Glutamatergic neuron (in vitro differentiated cells): ENCODE measurements around the gene GNAI1. TPM values are rescaled to one million over a fixed set of nuclear protein-coding genes. Genes with fewer than 3 reads are reported as not detected.

Experiments
- DNase-seq: peaks from one replicate; pipeline ENCODE4 v3.0.0; 2022
- H3K27ac Mint-ChIP-seq: one replicate; pipeline ENCODE4 v1.8.0; 2020; ENCODE audit warnings: mild to moderate bottlenecking, mixed read lengths, inconsistent platforms; ENCODE audit not compliant: unreplicated experiment
- H3K27me3 Mint-ChIP-seq: one replicate; pipeline ENCODE4 v1.8.0; 2020; ENCODE audit warnings: mild to moderate bottlenecking, moderate library complexity, mixed read lengths, inconsistent platforms; ENCODE audit not compliant: unreplicated experiment
- H3K36me3 Mint-ChIP-seq: one replicate; pipeline ENCODE4 v1.8.0; 2020; ENCODE audit warnings: mild to moderate bottlenecking, mixed read lengths, inconsistent platforms; ENCODE audit not compliant: unreplicated experiment
- H3K4me1 Mint-ChIP-seq: one replicate; pipeline ENCODE4 v1.8.0; 2020; ENCODE audit warnings: mild to moderate bottlenecking, low read depth, mixed read lengths, inconsistent platforms; ENCODE audit not compliant: unreplicated experiment
- H3K4me3 Mint-ChIP-seq: one replicate; pipeline ENCODE4 v1.8.0; 2020; ENCODE audit warnings: mild to moderate bottlenecking, mixed read lengths, inconsistent platforms; ENCODE audit not compliant: unreplicated experiment
- H3K9me3 Mint-ChIP-seq: one replicate; pipeline ENCODE4 v1.8.0; 2020; ENCODE audit warnings: mild to moderate bottlenecking, moderate library complexity, mixed read lengths, inconsistent platforms; ENCODE audit not compliant: unreplicated experiment
- CTCF ChIP-seq: fragments of 200-600 bp; sonication (generic); IDR thresholded peaks from one replicate; pipeline ENCODE4 v1.5.0; 2021; ENCODE audit not compliant: partially characterized antibody, unreplicated experiment
- total RNA-seq: library from RNA; stranded (reverse); fragmentation: NEBNext Ultra II Directional; extraction: Animal tissue kit (Norgen Biotek cat#: 25700); gene quantifications from one replicate; pipeline ENCODE4 v1.2.1, GENCODE V29; 2021; ENCODE audit not compliant: unreplicated experiment

GNAI1 gene
- total RNA-seq, 1 donor from 2014 or later, result 61.9 TPM

GRCh38 chr7:80141376-80141775 lies 6.7 kb downstream of the GNAI1 start:
- Mint-ChIP-seq H3K27me3 (peaks cover 1% of the 10 kb centered on the region), H3K9me3 (no peaks in the 10 kb centered on the region), H3K27ac (no peak overlapping the region), H3K4me3 (no peak overlapping the region), H3K36me3 (no peaks in the 10 kb centered on the region), H3K4me1 (peaks cover 33% of the 10 kb centered on the region)
- TF ChIP-seq CTCF, result no peak
- DNase-seq, result no peak

- Mint-ChIP-seq H3K27me3 (peaks cover 1% of the 10 kb centered on the region), H3K4me3 (no peak overlapping the region), H3K27ac (no peak overlapping the region), H3K4me1 (peaks cover 39% of the 10 kb centered on the region), H3K9me3 (no peaks in the 10 kb centered on the region), H3K36me3 (no peaks in the 10 kb centered on the region)
- DNase-seq, result no peak
- TF ChIP-seq CTCF, result no peak
Observed at GRCh38 chr7:80142853-80143580, 8.4 kb downstream of the GNAI1 start.

- Mint-ChIP-seq H3K9me3 (no peaks in the 10 kb centered on the region), H3K4me3 (no peak overlapping the region), H3K27ac (no peak overlapping the region), H3K36me3 (no peaks in the 10 kb centered on the region), H3K4me1 (peaks cover 29% of the 10 kb centered on the region), H3K27me3 (no peaks in the 10 kb centered on the region)
- no peak for DNase-seq
- no peak for TF ChIP-seq CTCF
Observed at GRCh38 chr7:80145780-80146422, 11.3 kb downstream of the GNAI1 start.

GRCh38 chr7:80146545-80147182 lies 12.0 kb downstream of the GNAI1 start:
- H3K4me3 Mint-ChIP-seq, result no peak overlapping the region
- H3K9me3 Mint-ChIP-seq, result no peaks in the 10 kb centered on the region
- no peaks in the 10 kb centered on the region for H3K36me3 Mint-ChIP-seq
- TF ChIP-seq CTCF, result no peak
- no peak overlapping the region for H3K27ac Mint-ChIP-seq
- DNase-seq, result no peak
- peaks cover 29% of the 10 kb centered on the region for H3K4me1 Mint-ChIP-seq
- no peaks in the 10 kb centered on the region for H3K27me3 Mint-ChIP-seq
